Colonic mucosa (tissue), 4 donors: ENCODE results near the gene SMARCA2. TPM values are rescaled to one million over a fixed set of nuclear protein-coding genes. Genes with fewer than 3 reads are reported as not detected.

Source experiments
- DNase-seq: peaks from one replicate; pipeline ENCODE4 v3.0.0-alpha.2; 2020
- H3K27ac ChIP-seq: fragments of 200-600 bp; one replicate; pipeline ENCODE4 v1.8.0; 2021
- H3K27me3 ChIP-seq: fragments of 200-600 bp; one replicate; pipeline ENCODE4 v1.8.0; 2021
- H3K36me3 ChIP-seq: fragments of 200-600 bp; one replicate; pipeline ENCODE4 v1.8.0; 2021
- H3K4me1 ChIP-seq: fragments of 200-600 bp; one replicate; pipeline ENCODE4 v1.8.0; 2021; ENCODE audit warnings: mild to moderate bottlenecking
- H3K4me3 ChIP-seq: fragments of 200-600 bp; one replicate; pipeline ENCODE4 v1.8.0; 2021
- H3K9ac ChIP-seq, 2 donors: one replicate each; pipeline ENCODE4 v1.7.0; 2013; ENCODE audit warnings: control low read depth in 2 of 2, low read depth in 2 of 2, low read length in 2 of 2
- H3K9me3 ChIP-seq: fragments of 200-600 bp; one replicate; pipeline ENCODE4 v1.8.0; 2021
- intact Hi-C: fragments of 100-400 bp; cut with DNase I; formaldehyde crosslinking; loops from one replicate; pipeline ENCODE4 v1.14.1; 2022
- total RNA-seq, 2 donors: library from RNA; stranded (reverse); fragmentation: NEBNext Ultra II Directional in 1 of 2; extraction: Animal tissue kit (Norgen Biotek cat#: 25700) in 1 of 2; gene quantifications; one replicate each; pipeline ENCODE4 v1.2.1, GENCODE V29; 2021
- TF ChIP-seq, protein P1 (sequence below): fragments of 200-600 bp; IDR thresholded peaks from one replicate; pipeline ENCODE4 v1.8.0; 2022; ENCODE audit warnings: antibody characterized with exemption, mild to moderate bottlenecking
- donor health status: healthy.
- donor health status: DM: no; HTN: no; CAD: no.
- donor health status: DM: no; HTN: no; CAD: no.

Gene SMARCA2
- total RNA-seq, 2 donors from 2014 or later = 89.4 to 97.0 TPM

GRCh38 chr9:2192356-2192979 is 177.3 kb downstream of the SMARCA2 start:
- H3K36me3 ChIP-seq = no peaks in the 10 kb centered on the region
- intact Hi-C loops = no loop called here

DNA sequence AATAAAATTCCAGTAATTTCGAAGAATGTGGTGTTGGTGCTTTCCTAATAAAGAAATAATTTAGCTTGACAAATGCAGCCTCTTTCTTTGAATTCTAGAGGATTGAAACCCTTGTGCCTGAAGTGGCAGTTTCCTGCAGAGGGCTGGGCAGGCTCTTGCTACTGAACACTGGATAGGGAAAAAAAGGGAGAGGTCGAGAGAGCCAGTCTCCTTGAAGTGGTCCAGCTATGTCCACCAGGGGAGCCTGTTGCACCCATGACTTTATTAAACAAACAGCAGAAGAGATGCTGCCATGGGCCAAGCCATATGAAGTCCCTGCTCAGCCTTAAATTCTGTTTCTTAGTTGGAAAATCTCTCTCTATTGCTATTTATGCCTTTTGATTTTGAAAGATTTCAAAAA is 178.4 kb downstream of the SMARCA2 start:
- Histone ChIP-seq H3K27me3 (no peaks in the 10 kb centered on the region), H3K36me3 (no peaks in the 10 kb centered on the region)
- intact Hi-C loops = no loop called here

More at GRCh38 chr9:2192356-2192979, 177.3 kb downstream of the SMARCA2 start:
- H3K27ac ChIP-seq = no peak overlapping the region
- DNase-seq = no peak
- no peak overlapping the region for H3K4me3 ChIP-seq
- H3K27me3 ChIP-seq = no peaks in the 10 kb centered on the region
- no peaks in the 10 kb centered on the region for H3K4me1 ChIP-seq
- TF ChIP-seq, protein P1, sequence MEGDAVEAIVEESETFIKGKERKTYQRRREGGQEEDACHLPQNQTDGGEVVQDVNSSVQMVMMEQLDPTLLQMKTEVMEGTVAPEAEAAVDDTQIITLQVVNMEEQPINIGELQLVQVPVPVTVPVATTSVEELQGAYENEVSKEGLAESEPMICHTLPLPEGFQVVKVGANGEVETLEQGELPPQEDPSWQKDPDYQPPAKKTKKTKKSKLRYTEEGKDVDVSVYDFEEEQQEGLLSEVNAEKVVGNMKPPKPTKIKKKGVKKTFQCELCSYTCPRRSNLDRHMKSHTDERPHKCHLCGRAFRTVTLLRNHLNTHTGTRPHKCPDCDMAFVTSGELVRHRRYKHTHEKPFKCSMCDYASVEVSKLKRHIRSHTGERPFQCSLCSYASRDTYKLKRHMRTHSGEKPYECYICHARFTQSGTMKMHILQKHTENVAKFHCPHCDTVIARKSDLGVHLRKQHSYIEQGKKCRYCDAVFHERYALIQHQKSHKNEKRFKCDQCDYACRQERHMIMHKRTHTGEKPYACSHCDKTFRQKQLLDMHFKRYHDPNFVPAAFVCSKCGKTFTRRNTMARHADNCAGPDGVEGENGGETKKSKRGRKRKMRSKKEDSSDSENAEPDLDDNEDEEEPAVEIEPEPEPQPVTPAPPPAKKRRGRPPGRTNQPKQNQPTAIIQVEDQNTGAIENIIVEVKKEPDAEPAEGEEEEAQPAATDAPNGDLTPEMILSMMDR = no peak
- H3K9me3 ChIP-seq = no peaks in the 10 kb centered on the region
- no peak overlapping the region for H3K9ac ChIP-seq

GRCh38 chr9:2195211-2195610 is 180.1 kb downstream of the SMARCA2 start:
- Histone ChIP-seq H3K4me1 (no peaks in the 10 kb centered on the region), H3K9me3 (no peaks in the 10 kb centered on the region), H3K9ac (no peak overlapping the region), H3K27me3 (no peaks in the 10 kb centered on the region), H3K4me3 (no peak overlapping the region), H3K27ac (no peak overlapping the region), H3K36me3 (no peaks in the 10 kb centered on the region)
- no peak for DNase-seq
- intact Hi-C loops = no loop called here
- TF ChIP-seq, protein P1 = no peak

More for the DNA sequence above, 178.4 kb downstream of the SMARCA2 start:
- TF ChIP-seq, protein P1 = no peak
- Histone ChIP-seq H3K4me3 (no peak overlapping the region), H3K9ac (no peak overlapping the region), H3K4me1 (no peaks in the 10 kb centered on the region), H3K9me3 (no peaks in the 10 kb centered on the region), H3K27ac (no peak overlapping the region)
- DNase-seq = no peak

- DNase-seq = no peak
- Histone ChIP-seq H3K4me1 (no peaks in the 10 kb centered on the region), H3K9me3 (no peaks in the 10 kb centered on the region), H3K9ac (no peak overlapping the region), H3K27me3 (no peaks in the 10 kb centered on the region), H3K27ac (no peak overlapping the region), H3K36me3 (no peaks in the 10 kb centered on the region), H3K4me3 (no peak overlapping the region)
- intact Hi-C loops = no loop called here
- TF ChIP-seq, protein P1 = no peak
Observed at GRCh38 chr9:2196757-2197156, 181.6 kb downstream of the SMARCA2 start.

GRCh38 chr9:2198956-2199635 is 183.9 kb downstream of the SMARCA2 start:
- H3K4me3 ChIP-seq = no peak overlapping the region
- no peaks in the 10 kb centered on the region for H3K9me3 ChIP-seq
- no peaks in the 10 kb centered on the region for H3K4me1 ChIP-seq
- H3K27me3 ChIP-seq = no peaks in the 10 kb centered on the region
- intact Hi-C loops = no loop called here
- no peak for DNase-seq
- no peak overlapping the region for H3K9ac ChIP-seq
- H3K27ac ChIP-seq = no peak overlapping the region
- H3K36me3 ChIP-seq = no peaks in the 10 kb centered on the region
- TF ChIP-seq, protein P1 = no peak
